Tibial nerve (tissue), 4 donors: Measurements from ENCODE around the gene RAB11FIP3. TPM values are rescaled to one million over a fixed set of nuclear protein-coding genes. Genes with fewer than 3 reads are reported as not detected.
"Not testable (repeated sequence)": the region's sequence is repeated elsewhere in the genome, so short reads cannot be mapped to it uniquely, and the experiment has no call there.

Source experiments
- DNase-seq, 2 donors: peaks; one replicate each; pipeline ENCODE4 v3.0.0-alpha.2; 2019; ENCODE audit warnings: low spot score in 2 of 2
- H3K27ac ChIP-seq, 4 donors: fragments of 200-600 bp; sonication (generic) in 3 of 4; one replicate each; pipeline ENCODE4 v1.5.1; 2017 to 2019; ENCODE audit warnings: mild to moderate bottlenecking in 1 of 4
- H3K27me3 ChIP-seq, 2 donors: fragments of 200-600 bp; sonication (generic) in 1 of 2; one replicate each; pipeline versions ENCODE4 v1.5.1 to v1.6.0; 2017 to 2019
- H3K36me3 ChIP-seq, 3 donors: fragments of 200-600 bp; sonication (generic); one replicate each; pipeline ENCODE4 v1.5.1; 2018 to 2019
- H3K4me1 ChIP-seq, 4 donors: fragments of 200-600 bp; sonication (generic) in 3 of 4; one replicate each; pipeline ENCODE4 v1.5.1; 2017 to 2019
- H3K4me3 ChIP-seq, 4 donors: fragments of 200-600 bp; sonication (generic) in 3 of 4; one replicate each; pipeline ENCODE4 v1.5.1; 2017 to 2019; ENCODE audit warnings: mild to moderate bottlenecking in 1 of 4, moderate library complexity in 1 of 4
- H3K9me3 ChIP-seq, 4 donors: fragments of 200-600 bp; sonication (generic) in 3 of 4; one replicate each; pipeline ENCODE4 v1.5.1; 2017 to 2019
- EP300 ChIP-seq, 2 donors: sonication (generic); formaldehyde crosslinking; IDR thresholded peaks; one replicate each; pipeline ENCODE4 v1.6.1; 2017; ENCODE audit warnings: antibody characterized with exemption in 2 of 2, mild to moderate bottlenecking in 1 of 2
- POLR2A ChIP-seq, 2 donors: fragments of 450-650 bp; IDR thresholded peaks; one replicate each; pipeline ENCODE4 v1.6.1; 2017; ENCODE audit warnings: antibody characterized with exemption in 2 of 2, mild to moderate bottlenecking in 2 of 2, moderate library complexity in 2 of 2
- WGBS, 2 donors: methylation state at CpG; one replicate each; pipeline ENCODE4 v1.1.5; 2018; 5-methylcytosine and 5-hydroxymethylcytosine counted together
- total RNA-seq, 4 donors: library from RNA; depleted of rRNA; stranded (reverse); fragments of >200 nt; gene quantifications; one replicate each; pipeline ENCODE4 v1.1.0, GENCODE V29; 2016
- TF ChIP-seq, protein P1 (sequence below), 5 experiments: fragments of 200-600 bp in 3 of 5; fragments of 450-650 bp in 2 of 5; sonication (generic) in 3 of 5; IDR thresholded peaks; one replicate each; pipeline ENCODE4 v1.5.1; 2016 to 2019; ENCODE audit warnings: antibody characterized with exemption in 5 of 5, mild to moderate bottlenecking in 3 of 5, moderate library complexity in 2 of 5

Gene RAB11FIP3
- total RNA-seq, 4 donors from 2014 or later = 30.2 to 128 (median 54.6) TPM

DNA sequence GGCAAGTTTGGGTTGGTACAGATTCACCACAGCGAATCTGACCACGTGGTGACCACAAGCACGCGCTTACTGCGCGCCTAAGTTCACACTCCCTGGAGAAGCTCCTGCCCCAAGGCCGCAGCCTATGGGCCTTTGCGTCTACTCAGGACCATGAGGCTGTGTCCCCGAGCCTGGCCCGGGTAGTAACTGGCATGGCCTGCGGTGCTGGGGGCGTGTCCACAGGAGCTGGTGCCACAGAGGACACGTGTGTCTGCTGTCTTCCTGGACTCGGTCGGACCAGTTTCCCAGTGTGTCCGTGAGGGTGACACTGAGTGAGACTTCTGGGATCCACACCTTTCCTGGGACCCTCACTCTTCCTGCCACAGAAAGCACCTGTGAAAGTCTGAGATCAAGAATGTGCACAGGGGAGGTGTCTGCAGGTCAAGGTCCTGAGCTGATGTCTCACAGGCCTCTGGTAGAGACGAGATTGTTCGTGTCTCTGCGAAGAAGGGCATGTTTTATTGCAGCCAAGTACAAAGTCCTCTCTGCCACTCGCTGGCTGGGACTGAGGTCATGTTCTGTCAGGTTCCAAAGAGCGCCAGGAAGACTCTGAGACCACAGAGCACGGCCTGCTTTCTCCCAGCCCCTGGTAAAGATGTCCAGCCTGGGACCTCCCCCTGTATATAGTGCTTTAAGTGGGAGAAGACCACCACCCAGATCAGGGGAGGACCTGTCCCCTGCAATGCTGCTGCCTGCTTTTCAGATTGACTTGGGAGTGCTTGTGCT, 76.9 kb downstream of the RAB11FIP3 start:
- Histone ChIP-seq H3K9me3 (no peaks in the 10 kb centered on the region), H3K4me1 (no peaks in the 10 kb centered on the region), H3K4me3 (no peak overlapping the region), H3K27me3 (no peaks in the 10 kb centered on the region), H3K36me3 (peaks cover 0 to 70% (median 0%) of the 10 kb centered on the region in 3 donors), H3K27ac (peak overlapping the region in 1 of 4 donors; percentile 50)
- DNase-seq = no peak
- TF ChIP-seq POLR2A (IDR thresholded peaks at IDR 0.05) (no peak), EP300 (IDR thresholded peaks at IDR 0.05) (no peak)
- TF ChIP-seq, protein P1, sequence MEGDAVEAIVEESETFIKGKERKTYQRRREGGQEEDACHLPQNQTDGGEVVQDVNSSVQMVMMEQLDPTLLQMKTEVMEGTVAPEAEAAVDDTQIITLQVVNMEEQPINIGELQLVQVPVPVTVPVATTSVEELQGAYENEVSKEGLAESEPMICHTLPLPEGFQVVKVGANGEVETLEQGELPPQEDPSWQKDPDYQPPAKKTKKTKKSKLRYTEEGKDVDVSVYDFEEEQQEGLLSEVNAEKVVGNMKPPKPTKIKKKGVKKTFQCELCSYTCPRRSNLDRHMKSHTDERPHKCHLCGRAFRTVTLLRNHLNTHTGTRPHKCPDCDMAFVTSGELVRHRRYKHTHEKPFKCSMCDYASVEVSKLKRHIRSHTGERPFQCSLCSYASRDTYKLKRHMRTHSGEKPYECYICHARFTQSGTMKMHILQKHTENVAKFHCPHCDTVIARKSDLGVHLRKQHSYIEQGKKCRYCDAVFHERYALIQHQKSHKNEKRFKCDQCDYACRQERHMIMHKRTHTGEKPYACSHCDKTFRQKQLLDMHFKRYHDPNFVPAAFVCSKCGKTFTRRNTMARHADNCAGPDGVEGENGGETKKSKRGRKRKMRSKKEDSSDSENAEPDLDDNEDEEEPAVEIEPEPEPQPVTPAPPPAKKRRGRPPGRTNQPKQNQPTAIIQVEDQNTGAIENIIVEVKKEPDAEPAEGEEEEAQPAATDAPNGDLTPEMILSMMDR (IDR thresholded peaks at IDR 0.05) = no peak
- 81 to 84% methylated on average over 11 to 22 of the region's 22 CpGs for WGBS, 2 donors

DNA sequence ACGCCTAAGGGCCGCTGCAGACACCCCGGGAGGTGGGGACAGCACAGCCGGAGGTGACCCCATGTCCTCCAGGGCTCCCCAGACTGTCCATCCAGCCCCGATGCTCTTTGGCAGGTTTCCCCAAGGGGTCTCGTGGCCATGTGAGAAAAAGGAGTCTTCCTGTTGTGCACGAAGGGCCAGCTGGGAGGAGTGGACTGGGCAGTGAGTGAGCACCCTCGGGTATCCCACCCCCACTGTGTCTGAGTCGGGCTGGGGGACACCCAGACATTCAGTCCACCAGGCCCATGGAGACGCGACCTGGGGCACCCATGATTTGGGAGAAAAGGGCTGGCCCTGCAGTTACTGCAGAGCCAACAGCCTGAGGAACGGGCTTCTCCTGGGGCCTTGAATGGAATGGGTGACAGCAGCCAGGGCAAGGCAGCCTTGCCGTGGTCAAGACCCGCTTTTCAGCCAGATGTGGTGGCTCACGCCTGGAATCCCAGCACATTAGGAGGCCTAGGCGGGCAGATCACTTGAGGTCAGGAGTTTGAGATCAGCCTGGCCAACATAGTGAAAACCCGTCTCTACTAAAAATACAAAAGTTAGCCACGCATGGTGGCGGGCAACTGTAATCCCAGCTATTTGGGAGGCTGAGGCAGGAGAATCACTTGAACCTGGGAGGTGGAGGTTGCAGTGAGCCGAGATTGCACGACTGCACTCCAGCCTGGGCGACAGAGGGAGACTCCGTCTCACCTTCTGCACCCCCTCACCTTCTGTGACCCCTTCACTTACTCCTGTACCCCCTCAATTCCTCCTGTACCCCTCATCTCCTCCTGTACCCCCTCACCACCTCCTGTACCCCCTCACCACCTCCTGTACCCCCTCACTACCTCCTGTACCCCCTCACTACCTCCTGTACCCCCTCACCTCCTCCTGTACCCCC, 78.0 kb downstream of the RAB11FIP3 start:
- DNase-seq = no peak

DNA sequence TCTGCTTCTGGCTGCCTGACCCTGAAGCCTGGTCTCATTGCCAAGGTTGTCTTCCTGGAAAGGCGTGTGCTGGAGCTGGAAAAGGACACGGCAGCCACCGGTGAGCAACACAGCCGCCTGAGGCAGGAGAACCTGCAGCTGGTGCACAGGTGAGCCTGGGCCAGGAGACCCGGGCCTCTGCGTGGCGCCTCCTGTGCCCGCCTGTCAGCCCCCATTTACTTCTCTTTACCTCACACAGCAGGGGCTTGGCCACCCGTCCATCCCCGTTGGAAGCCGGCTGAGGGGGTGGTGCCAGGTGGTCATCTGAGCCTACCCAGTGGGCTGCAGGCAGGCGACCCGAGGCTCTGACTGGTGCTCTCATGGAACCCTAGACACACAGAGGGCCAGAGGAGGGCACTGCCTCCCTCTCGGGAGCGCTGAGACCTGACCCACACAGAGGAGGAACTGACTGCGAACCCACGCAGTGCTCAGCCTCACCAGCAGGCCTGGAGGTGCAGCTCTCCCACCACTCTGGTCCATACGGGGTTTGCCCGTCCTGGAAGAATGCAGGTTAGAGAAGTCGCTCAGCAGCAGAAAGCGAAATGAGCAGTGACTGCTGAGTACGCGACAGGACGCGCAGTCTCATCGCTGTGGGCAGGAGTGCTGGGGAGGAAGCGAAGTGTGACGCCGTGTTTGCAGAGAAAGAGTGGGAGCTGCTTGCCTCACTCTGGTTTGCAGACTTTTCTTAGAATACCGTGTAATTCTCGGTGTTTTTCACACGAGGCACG, 80.2 kb downstream of the RAB11FIP3 start:
- no peak for DNase-seq
- 90 to 91% methylated on average over 20 to 31 of the region's 33 CpGs for WGBS, 2 donors
- Histone ChIP-seq H3K9me3 (no peaks in the 10 kb centered on the region), H3K4me1 (peaks cover 0 to 9% (median 0%) of the 10 kb centered on the region in 4 donors), H3K27ac (no peak overlapping the region), H3K36me3 (peaks cover 0 to 70% (median 0%) of the 10 kb centered on the region in 3 donors), H3K27me3 (no peaks in the 10 kb centered on the region), H3K4me3 (no peak overlapping the region)
- no peak for TF ChIP-seq EP300 (IDR thresholded peaks at IDR 0.05)
- TF ChIP-seq POLR2A (IDR thresholded peaks at IDR 0.05) = no peak
- TF ChIP-seq, protein P1 (IDR thresholded peaks at IDR 0.05) = no peak

More for the DNA sequence above, 78.0 kb downstream of the RAB11FIP3 start:
- Histone ChIP-seq H3K4me3 (no peak overlapping the region), H3K27ac (peak overlapping the region in 1 of 4 donors; percentile 50), H3K9me3 (no peaks in the 10 kb centered on the region), H3K27me3 (no peaks in the 10 kb centered on the region), H3K36me3 (peaks cover 0 to 67% (median 0%) of the 10 kb centered on the region in 3 donors), H3K4me1 (no peaks in the 10 kb centered on the region)
- WGBS, 2 donors = 91% methylated on average over 18 to 23 of the region's 23 CpGs
- TF ChIP-seq EP300 (IDR thresholded peaks at IDR 0.05) = no peak
- TF ChIP-seq POLR2A (IDR thresholded peaks at IDR 0.05) = no peak
- TF ChIP-seq, protein P1 (IDR thresholded peaks at IDR 0.05) = no peak

GRCh38 chr16:506246-506546, 80.7 kb downstream of the RAB11FIP3 start:
- Histone ChIP-seq H3K9me3 (no peaks in the 10 kb centered on the region), H3K36me3 (peaks cover 0 to 72% (median 1%) of the 10 kb centered on the region in 3 donors), H3K27me3 (no peaks in the 10 kb centered on the region), H3K27ac (no peak overlapping the region), H3K4me3 (no peak overlapping the region), H3K4me1 (peaks cover 0 to 9% (median 0%) of the 10 kb centered on the region in 4 donors)
- DNase-seq = no peak
- 94 to 98% methylated on average over 6 of the region's 7 CpGs for WGBS, 2 donors
- TF ChIP-seq POLR2A (IDR thresholded peaks at IDR 0.05) (no peak), EP300 (IDR thresholded peaks at IDR 0.05) (no peak)
- TF ChIP-seq, protein P1 (IDR thresholded peaks at IDR 0.05) = no peak

DNA sequence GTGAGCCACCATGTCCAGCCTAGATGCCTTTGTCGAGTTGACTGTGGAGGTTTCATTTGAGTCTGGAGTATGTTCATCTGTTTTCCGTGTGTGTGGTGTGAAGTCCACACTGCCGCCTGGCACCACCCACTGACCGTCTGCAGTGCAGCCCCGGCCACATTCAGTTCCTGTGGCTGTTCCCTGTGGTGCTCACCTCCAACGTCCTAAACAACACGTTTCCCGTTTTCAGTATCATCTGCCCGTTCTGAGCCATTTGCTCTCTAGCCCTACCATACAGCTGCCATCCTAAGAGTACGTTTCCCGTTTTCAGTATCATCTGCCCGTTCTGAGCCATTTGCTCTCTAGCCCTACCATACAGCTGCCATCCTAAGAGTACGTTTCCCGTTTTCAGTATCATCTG, 82.1 kb downstream of the RAB11FIP3 start:
- H3K4me3 ChIP-seq, H3K9me3 ChIP-seq, H3K27me3 ChIP-seq, H3K4me1 ChIP-seq, DNase-seq, H3K27ac ChIP-seq: not testable (repeated sequence)
- 82 to 87% methylated on average over 14 of the region's 14 CpGs for WGBS, 2 donors
- H3K36me3 ChIP-seq = peaks cover 0 to 74% (median 2%) of the 10 kb centered on the region in 3 donors
